ENCODE results near the gene UNC45B. TPM values are rescaled to one million over a fixed set of nuclear protein-coding genes. Genes with fewer than 3 reads are reported as not detected.

Gene UNC45B
- total RNA-seq, 3 donors from 2014 or later (not counting 1 experiment from before 2014, with no cell fraction given) = 0.78 to 1.4 (median 1.2) TPM

GRCh38 chr17:35135322-35135721 is 12.3 kb upstream of the UNC45B start:
- Histone ChIP-seq H3K4me3 (ENCODE audit: low read length) (no peak overlapping the region), H3K9me3 (ENCODE audit: control insufficient read depth, insufficient read depth, low read length) (no peaks in the 10 kb centered on the region), H3K36me3 (ENCODE audit: control insufficient read depth, insufficient read depth, low read length) (peaks cover 90% of the 10 kb centered on the region), H3K27me3 (ENCODE audit: control insufficient read depth, insufficient read depth, low read length) (no peaks in the 10 kb centered on the region), H3K27ac (ENCODE audit: low read length) (no peak overlapping the region), H3K4me1 (ENCODE audit: control insufficient read depth, insufficient read depth, low read length) (no peaks in the 10 kb centered on the region)
- Mint-ChIP-seq H3K36me3 (peaks cover 18% of the 10 kb centered on the region), H3K27me3 (ENCODE audit: low read depth in 2 of 2) (no peaks in the 10 kb centered on the region), H3K9me3 (no peaks in the 10 kb centered on the region), H3K4me1 (no peaks in the 10 kb centered on the region), H3K27ac (no peak overlapping the region), H3K4me3 (no peak overlapping the region)
- WGBS (ENCODE audit: insufficient coverage) = 95% methylated on average over 6 of the region's 6 CpGs
- DNase-seq (no peak), ATAC-seq (no peak)
- no peak for TF ChIP-seq CTCF (IDR thresholded peaks at IDR 0.05)
- intact Hi-C loops (cut with micrococcal nuclease) = no loop called here

GRCh38 chr17:35138218-35138617 is 9.4 kb upstream of the UNC45B start:
- WGBS (ENCODE audit: insufficient coverage) = 93% methylated on average over 6 of the region's 6 CpGs
- no peak overlapping the region for H3K4me3 Mint-ChIP-seq
- peaks cover 18% of the 10 kb centered on the region for H3K36me3 Mint-ChIP-seq

GRCh38 chr17:35141681-35142466 is 5.7 kb upstream of the UNC45B start, which contains the start of gene NLE1:
Gene NLE1 (minus strand): TSS chr17:35142303. CDS start chr17:35142275, 28 bp downstream.
- no peaks in the 10 kb centered on the region for H3K27me3 ChIP-seq (ENCODE audit: control insufficient read depth, insufficient read depth, low read length)
- Mint-ChIP-seq H3K4me3 (peak within 1 kb of the TSS; percentile 84), H3K4me1 (peaks cover 4 to 6% of the 10 kb centered on the region in 2 donors), H3K27ac (peak within 1 kb of the TSS; percentile 29 to 58), H3K36me3 (no peaks in the 10 kb centered on the region), H3K9me3 (no peaks in the 10 kb centered on the region), H3K27me3 (ENCODE audit: low read depth in 2 of 2) (no peaks in the 10 kb centered on the region)
- peaks cover 16% of the 10 kb centered on the region for H3K4me1 ChIP-seq (ENCODE audit: control insufficient read depth, insufficient read depth, low read length)
- H3K27ac ChIP-seq (ENCODE audit: low read length) = peak within 1 kb of the TSS; percentile 11
- ATAC-seq (peak; percentile 97 to 99 (median 97)), DNase-seq (peak; percentile 83 to 92)
- no peaks in the 10 kb centered on the region for H3K9me3 ChIP-seq (ENCODE audit: control insufficient read depth, insufficient read depth, low read length)
- intact Hi-C loops (cut with micrococcal nuclease) = no loop called here
- WGBS (ENCODE audit: insufficient coverage) = under 1% methylated on average over 65 of the region's 65 CpGs
- peaks cover 28% of the 10 kb centered on the region for H3K36me3 ChIP-seq (ENCODE audit: control insufficient read depth, insufficient read depth, low read length)
- TF ChIP-seq CTCF (IDR thresholded peaks at IDR 0.05) = peak; percentile 97
- peak within 1 kb of the TSS; percentile 81 for H3K4me3 ChIP-seq (ENCODE audit: low read length)

More at GRCh38 chr17:35138218-35138617, 9.4 kb upstream of the UNC45B start:
- no peaks in the 10 kb centered on the region for H3K27me3 Mint-ChIP-seq (ENCODE audit: low read depth in 2 of 2)
- ATAC-seq (no peak), DNase-seq (peak in 1 of 2 donors; percentile 27)
- peaks cover 16% of the 10 kb centered on the region for H3K4me1 ChIP-seq (ENCODE audit: control insufficient read depth, insufficient read depth, low read length)
- H3K9me3 ChIP-seq (ENCODE audit: control insufficient read depth, insufficient read depth, low read length) = no peaks in the 10 kb centered on the region
- no peak overlapping the region for H3K27ac ChIP-seq (ENCODE audit: low read length)
- H3K4me3 ChIP-seq (ENCODE audit: low read length) = no peak overlapping the region
- no peak overlapping the region for H3K27ac Mint-ChIP-seq
- intact Hi-C loops (cut with micrococcal nuclease) = no loop called here
- H3K4me1 Mint-ChIP-seq = peaks cover 4 to 6% of the 10 kb centered on the region in 2 donors
- no peaks in the 10 kb centered on the region for H3K27me3 ChIP-seq (ENCODE audit: control insufficient read depth, insufficient read depth, low read length)
- H3K36me3 ChIP-seq (ENCODE audit: control insufficient read depth, insufficient read depth, low read length) = peaks cover 65% of the 10 kb centered on the region
- no peak for TF ChIP-seq CTCF (IDR thresholded peaks at IDR 0.05)
- H3K9me3 Mint-ChIP-seq = no peaks in the 10 kb centered on the region

Data from natural killer cell (primary cell).